Fibroblast of gingiva (primary cell): ENCODE measurements around the gene SPTBN2.
A peak's percentile ranks its signal among the peaks of the same experiment; 100 is the strongest.

ENCODE experiments used
- DNase-seq: peaks from one replicate; pipeline ENCODE4 v3.0.0-alpha.2; 2011; ENCODE audit warnings: low read depth

The SPTBN2 gene

DNA sequence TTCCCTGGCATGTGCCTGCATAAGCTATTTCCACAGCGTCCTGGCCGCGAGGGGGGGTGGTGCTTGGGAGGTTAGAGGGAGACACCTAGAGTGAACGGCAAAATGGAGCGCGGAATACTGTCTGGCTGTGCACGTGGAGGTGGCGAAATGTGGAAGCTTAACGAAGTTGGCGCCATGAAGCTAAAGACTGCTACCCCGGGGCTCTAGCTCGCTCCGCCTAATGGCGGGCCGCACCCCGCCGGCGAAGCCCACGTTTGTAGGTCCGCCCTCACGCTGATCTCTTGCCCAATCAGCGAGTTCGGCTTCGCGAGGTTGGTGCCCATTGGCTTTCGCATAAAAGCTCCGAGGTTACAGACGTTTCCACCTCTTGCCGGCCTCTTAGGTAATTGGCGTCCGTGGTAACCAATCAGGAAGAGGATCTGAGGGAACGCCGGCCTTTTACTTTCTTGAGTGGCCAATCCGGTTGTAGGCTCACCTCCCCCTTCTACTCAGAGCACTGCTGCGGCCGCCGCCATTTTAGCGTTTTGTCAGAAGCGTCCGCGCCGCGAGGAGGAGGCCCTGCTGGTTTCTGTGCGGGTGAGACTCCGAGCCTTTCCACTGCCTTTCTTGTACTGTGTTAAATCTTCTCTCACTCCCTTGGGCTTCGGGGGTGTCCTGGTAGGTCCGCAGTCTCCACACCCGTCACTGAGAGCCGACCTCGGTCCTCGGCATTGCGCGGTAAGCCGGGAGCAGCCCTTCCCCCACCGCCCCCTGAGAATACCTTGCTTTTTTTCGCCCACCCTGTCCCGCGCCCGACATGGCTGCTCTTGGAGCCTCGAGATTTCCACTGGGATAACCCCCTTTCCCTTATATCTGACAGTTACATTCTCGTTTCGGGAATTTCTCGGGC, 90.6 kb downstream of the SPTBN2 start, which contains the start of gene RBM4:
TSS of gene RBM4 (plus strand) at position 527 of the 889 bp plus-strand sequence. CDS start 1,009 bp downstream, outside the sequence.
- peak; percentile 100 for DNase-seq

DNA sequence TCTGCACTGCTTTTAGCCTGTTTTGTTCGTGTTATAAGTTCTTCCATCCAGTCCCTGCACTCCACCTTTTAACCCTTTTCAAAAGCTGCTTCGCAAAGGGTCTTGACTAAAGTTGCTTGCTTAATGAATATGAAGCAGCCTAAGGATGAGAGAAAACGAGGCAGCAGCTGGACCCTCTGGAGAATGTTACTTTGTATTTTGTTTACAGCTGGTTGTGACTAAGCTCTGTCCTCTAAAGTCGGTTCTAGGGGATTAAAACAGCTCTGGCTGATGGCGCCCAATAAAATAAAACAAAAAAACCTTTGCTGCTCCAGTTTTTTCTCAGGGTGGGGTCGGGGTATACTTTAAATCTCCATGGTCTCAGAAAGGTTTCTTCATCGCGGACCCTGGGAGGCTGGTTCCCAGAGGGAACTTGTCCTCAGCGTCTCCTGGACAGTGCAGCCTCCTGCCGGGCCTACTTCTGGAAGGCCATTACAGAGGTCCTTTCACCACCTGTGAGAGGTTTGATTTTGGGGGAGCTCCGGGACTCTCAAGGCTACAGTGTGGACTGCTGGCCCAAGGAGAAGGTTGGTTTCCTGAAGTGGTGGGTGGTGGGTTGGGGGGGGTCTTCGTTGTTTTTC, 91.3 kb downstream of the SPTBN2 start:
- no peak for DNase-seq

DNA sequence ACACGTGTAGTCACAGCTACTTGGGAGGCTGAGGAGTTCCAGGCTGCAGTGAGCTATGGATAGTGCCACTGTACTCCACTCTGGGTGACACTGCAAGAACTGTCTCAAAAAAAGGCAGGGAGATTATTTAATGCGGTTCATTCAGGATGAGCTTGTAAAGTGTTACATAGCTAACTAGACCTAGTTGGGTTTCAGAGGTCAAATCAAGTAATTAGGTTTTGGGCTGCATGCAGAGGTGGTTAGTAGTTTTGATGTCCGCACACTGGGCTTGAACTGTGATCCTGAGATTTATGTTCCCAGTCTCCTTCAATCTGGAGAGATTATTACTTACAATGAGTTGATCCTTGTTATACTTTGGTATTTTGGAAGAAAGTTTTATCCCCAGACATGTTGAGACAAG, 92.6 kb downstream of the SPTBN2 start:
- DNase-seq, result no peak
